ENCODE results near the gene PECR. TPM values are rescaled to one million over a fixed set of nuclear protein-coding genes. Genes with fewer than 3 reads are reported as not detected.
A peak's percentile ranks its signal among the peaks of the same experiment; 100 is the strongest.

PECR gene
- total and polyA plus RNA-seq, 10 of the 15 experiments (the other 5 are each of a cell fraction or from before 2014, with no cell fraction given) = 7.6 to 37.4 (median 25.7) TPM

DNA sequence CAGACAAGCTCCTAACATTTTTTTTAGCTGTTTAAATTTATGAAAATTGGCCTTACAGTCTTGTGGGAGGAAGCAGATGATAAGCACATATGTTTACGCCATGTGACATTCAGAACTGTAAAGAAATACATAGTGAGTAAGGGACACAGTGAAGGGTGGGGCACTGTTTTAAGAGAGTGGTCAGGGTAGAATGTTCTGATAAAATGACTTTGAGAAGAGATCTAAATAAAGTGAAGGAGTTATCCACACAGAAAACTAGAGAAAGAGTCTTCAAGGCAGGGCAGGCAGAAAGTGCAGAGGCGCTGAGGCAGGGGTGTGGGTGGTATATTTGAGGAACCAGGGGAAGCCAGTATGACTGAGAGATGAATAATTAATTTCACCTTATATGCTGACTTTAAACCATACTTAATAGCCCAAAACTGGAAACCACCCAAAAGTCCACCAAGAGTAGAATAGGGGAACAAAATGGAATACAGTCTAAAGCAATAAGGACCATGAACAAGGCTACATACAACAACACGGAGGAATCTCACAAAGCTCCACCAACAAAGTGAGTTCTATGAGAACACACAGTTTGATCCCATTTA lies 76.8 kb downstream of the PECR start (continued):
- TF ChIP-seq, protein P1, sequence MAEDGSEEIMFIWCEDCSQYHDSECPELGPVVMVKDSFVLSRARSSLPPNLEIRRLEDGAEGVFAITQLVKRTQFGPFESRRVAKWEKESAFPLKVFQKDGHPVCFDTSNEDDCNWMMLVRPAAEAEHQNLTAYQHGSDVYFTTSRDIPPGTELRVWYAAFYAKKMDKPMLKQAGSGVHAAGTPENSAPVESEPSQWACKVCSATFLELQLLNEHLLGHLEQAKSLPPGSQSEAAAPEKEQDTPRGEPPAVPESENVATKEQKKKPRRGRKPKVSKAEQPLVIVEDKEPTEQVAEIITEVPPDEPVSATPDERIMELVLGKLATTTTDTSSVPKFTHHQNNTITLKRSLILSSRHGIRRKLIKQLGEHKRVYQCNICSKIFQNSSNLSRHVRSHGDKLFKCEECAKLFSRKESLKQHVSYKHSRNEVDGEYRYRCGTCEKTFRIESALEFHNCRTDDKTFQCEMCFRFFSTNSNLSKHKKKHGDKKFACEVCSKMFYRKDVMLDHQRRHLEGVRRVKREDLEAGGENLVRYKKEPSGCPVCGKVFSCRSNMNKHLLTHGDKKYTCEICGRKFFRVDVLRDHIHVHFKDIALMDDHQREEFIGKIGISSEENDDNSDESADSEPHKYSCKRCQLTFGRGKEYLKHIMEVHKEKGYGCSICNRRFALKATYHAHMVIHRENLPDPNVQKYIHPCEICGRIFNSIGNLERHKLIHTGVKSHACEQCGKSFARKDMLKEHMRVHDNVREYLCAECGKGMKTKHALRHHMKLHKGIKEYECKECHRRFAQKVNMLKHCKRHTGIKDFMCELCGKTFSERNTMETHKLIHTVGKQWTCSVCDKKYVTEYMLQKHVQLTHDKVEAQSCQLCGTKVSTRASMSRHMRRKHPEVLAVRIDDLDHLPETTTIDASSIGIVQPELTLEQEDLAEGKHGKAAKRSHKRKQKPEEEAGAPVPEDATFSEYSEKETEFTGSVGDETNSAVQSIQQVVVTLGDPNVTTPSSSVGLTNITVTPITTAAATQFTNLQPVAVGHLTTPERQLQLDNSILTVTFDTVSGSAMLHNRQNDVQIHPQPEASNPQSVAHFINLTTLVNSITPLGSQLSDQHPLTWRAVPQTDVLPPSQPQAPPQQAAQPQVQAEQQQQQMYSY (CRISPR knock-in tag; IDR thresholded peaks at IDR 0.05) = no peak
- no peak for TF ChIP-seq PAX8 (IDR thresholded peaks at IDR 0.05)
- no peak for TF ChIP-seq YBX1 (IDR thresholded peaks at IDR 0.05)
- 0 out of 2 replicates have a peak, but pooled peaks have one; percentile 28 for TF ChIP-seq TBL1XR1 (IDR thresholded peaks at IDR 0.05; ENCODE audit: low read depth, low read length)
- TF ChIP-seq, protein P2, sequence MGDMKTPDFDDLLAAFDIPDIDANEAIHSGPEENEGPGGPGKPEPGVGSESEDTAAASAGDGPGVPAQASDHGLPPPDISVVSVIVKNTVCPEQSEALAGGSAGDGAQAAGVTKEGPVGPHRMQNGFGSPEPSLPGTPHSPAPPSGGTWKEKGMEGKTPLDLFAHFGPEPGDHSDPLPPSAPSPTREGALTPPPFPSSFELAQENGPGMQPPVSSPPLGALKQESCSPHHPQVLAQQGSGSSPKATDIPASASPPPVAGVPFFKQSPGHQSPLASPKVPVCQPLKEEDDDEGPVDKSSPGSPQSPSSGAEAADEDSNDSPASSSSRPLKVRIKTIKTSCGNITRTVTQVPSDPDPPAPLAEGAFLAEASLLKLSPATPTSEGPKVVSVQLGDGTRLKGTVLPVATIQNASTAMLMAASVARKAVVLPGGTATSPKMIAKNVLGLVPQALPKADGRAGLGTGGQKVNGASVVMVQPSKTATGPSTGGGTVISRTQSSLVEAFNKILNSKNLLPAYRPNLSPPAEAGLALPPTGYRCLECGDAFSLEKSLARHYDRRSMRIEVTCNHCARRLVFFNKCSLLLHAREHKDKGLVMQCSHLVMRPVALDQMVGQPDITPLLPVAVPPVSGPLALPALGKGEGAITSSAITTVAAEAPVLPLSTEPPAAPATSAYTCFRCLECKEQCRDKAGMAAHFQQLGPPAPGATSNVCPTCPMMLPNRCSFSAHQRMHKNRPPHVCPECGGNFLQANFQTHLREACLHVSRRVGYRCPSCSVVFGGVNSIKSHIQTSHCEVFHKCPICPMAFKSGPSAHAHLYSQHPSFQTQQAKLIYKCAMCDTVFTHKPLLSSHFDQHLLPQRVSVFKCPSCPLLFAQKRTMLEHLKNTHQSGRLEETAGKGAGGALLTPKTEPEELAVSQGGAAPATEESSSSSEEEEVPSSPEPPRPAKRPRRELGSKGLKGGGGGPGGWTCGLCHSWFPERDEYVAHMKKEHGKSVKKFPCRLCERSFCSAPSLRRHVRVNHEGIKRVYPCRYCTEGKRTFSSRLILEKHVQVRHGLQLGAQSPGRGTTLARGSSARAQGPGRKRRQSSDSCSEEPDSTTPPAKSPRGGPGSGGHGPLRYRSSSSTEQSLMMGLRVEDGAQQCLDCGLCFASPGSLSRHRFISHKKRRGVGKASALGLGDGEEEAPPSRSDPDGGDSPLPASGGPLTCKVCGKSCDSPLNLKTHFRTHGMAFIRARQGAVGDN (IDR thresholded peaks at IDR 0.05) = peak; percentile 21; the same call in 1 of the 2 replicates
- no peak for TF ChIP-seq GATAD2B (conservative IDR thresholded peaks at IDR 0.05; ENCODE audit: low read depth)
- no peak for TF ChIP-seq HDGF (IDR thresholded peaks at IDR 0.05)
- TF ChIP-seq ZSCAN29 (IDR thresholded peaks at IDR 0.05) = no peak
- TF ChIP-seq, protein P3, sequence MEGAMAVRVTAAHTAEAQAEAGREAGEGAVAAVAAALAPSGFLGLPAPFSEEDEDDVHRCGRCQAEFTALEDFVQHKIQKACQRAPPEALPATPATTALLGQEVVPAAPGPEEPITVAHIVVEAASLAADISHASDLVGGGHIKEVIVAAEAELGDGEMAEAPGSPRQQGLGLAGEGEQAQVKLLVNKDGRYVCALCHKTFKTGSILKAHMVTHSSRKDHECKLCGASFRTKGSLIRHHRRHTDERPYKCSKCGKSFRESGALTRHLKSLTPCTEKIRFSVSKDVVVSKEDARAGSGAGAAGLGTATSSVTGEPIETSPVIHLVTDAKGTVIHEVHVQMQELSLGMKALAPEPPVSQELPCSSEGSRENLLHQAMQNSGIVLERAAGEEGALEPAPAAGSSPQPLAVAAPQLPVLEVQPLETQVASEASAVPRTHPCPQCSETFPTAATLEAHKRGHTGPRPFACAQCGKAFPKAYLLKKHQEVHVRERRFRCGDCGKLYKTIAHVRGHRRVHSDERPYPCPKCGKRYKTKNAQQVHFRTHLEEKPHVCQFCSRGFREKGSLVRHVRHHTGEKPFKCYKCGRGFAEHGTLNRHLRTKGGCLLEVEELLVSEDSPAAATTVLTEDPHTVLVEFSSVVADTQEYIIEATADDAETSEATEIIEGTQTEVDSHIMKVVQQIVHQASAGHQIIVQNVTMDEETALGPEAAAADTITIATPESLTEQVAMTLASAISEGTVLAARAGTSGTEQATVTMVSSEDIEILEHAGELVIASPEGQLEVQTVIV (IDR thresholded peaks at IDR 0.05; ENCODE audit: borderline replicate concordance, partially characterized antibody) = no peak
- no peak for TF ChIP-seq SRF (IDR thresholded peaks at IDR 0.05; ENCODE audit: low read depth in 2 of 2, low read length in 2 of 2)
- no peak for TF ChIP-seq RCOR1 (conservative IDR thresholded peaks at IDR 0.05; ENCODE audit: low read depth, low read length)
- TF ChIP-seq, protein P4, sequence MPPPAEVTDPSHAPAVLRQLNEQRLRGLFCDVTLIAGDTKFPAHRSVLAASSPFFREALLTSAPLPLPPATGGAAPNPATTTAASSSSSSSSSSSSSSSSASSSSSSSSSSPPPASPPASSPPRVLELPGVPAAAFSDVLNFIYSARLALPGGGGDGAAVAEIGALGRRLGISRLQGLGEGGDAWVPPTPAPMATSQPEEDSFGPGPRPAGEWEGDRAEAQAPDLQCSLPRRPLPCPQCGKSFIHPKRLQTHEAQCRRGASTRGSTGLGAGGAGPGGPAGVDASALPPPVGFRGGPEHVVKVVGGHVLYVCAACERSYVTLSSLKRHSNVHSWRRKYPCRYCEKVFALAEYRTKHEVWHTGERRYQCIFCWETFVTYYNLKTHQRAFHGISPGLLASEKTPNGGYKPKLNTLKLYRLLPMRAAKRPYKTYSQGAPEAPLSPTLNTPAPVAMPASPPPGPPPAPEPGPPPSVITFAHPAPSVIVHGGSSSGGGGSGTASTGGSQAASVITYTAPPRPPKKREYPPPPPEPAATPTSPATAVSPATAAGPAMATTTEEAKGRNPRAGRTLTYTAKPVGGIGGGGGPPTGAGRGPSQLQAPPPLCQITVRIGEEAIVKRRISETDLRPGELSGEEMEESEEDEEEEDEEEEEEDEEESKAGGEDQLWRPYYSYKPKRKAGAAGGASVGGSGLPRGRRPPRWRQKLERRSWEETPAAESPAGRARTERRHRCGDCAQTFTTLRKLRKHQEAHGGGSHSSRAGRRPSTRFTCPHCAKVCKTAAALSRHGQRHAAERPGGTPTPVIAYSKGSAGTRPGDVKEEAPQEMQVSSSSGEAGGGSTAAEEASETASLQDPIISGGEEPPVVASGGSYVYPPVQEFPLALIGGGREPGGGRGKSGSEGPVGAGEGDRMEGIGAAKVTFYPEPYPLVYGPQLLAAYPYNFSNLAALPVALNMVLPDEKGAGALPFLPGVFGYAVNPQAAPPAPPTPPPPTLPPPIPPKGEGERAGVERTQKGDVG (CRISPR knock-in tag; IDR thresholded peaks at IDR 0.05) = no peak
- TF ChIP-seq, protein P5, sequence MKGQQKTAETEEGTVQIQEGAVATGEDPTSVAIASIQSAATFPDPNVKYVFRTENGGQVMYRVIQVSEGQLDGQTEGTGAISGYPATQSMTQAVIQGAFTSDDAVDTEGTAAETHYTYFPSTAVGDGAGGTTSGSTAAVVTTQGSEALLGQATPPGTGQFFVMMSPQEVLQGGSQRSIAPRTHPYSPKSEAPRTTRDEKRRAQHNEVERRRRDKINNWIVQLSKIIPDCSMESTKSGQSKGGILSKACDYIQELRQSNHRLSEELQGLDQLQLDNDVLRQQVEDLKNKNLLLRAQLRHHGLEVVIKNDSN (IDR thresholded peaks at IDR 0.05; ENCODE audit: borderline replicate concordance, extremely low read length, insufficient read depth, low read depth, low read length) = no peak
- TF ChIP-seq NR2C2 (IDR thresholded peaks at IDR 0.05; ENCODE audit: borderline replicate concordance, control insufficient read depth, insufficient read length, low read depth) = no peak

All from GM12878 (cell line).